ENCODE measurements around the gene ZNF142. TPM values are rescaled to one million over a fixed set of nuclear protein-coding genes. Genes with fewer than 3 reads are reported as not detected.

Gene ZNF142
- total and polyA plus RNA-seq, 9 of the 15 experiments (the other 6 are each of a cell fraction or from before 2014, with no cell fraction given): 0.50 to 26.1 (median 4.5) TPM

Small RNAs within 50 kb of the gene (small RNA-seq; reads per million reads assigned to genes)
- gene RNU6-136P: not detected

Other genes starting within 250 kb of the ZNF142 start
Only the 7 nearest of the 12 such genes appear.
- 5.7 and 8.5 TPM in 2 replicates for gene USP37, start 91.3 kb downstream of the ZNF142 start, total RNA-seq (2014; rRNA removed)
- 14.2 and 16.5 TPM in 2 replicates for gene USP37, start 91.3 kb downstream of the ZNF142 start, total RNA-seq (2014; rRNA removed; fragmentation: Illumina TruSeq; extraction: Trizol)
- 12.6 and 14.1 TPM in 2 replicates for gene USP37, start 91.3 kb downstream of the ZNF142 start, total RNA-seq (2015; rRNA removed; fragmentation: Illumina TruSeq; extraction: Trizol)
- gene USP37, start 91.3 kb downstream of the ZNF142 start, total RNA-seq (2021): 12.8 and 15.0 TPM in 2 replicates
- gene USP37, start 91.3 kb downstream of the ZNF142 start, polyA plus RNA-seq (2011; rRNA removed): 7.2 and 9.0 TPM in 2 replicates
- 6.0 and 6.9 TPM in 2 replicates for gene USP37, start 91.3 kb downstream of the ZNF142 start, polyA plus RNA-seq (2014; fragmentation: Illumina TruSeq; extraction: Trizol)
- gene USP37, start 91.3 kb downstream of the ZNF142 start, polyA plus RNA-seq (2014; fragmentation: Nextera tagmentation; extraction: Ambion mirVana): 1 to 10 TPM; 2.0 to 2.8 TPM
- 4.8 and 5.0 TPM in 2 replicates for gene USP37, start 91.3 kb downstream of the ZNF142 start, polyA plus RNA-seq (2014; rRNA removed)
- gene CNOT9, start 90.8 kb downstream of the ZNF142 start, total RNA-seq (2014; rRNA removed): 40.9 and 48.3 TPM in 2 replicates
- 47.7 and 51.1 TPM in 2 replicates for gene CNOT9, start 90.8 kb downstream of the ZNF142 start, total RNA-seq (2014; rRNA removed; fragmentation: Illumina TruSeq; extraction: Trizol)
- gene CNOT9, start 90.8 kb downstream of the ZNF142 start, total RNA-seq (2015; rRNA removed; fragmentation: Illumina TruSeq; extraction: Trizol): 48.4 and 50.8 TPM in 2 replicates
- gene CNOT9, start 90.8 kb downstream of the ZNF142 start, total RNA-seq (2021): 50.7 and 51.6 TPM in 2 replicates
- gene CNOT9, start 90.8 kb downstream of the ZNF142 start, polyA plus RNA-seq (2011; rRNA removed): 68.1 and 82.6 TPM in 2 replicates
- gene CNOT9, start 90.8 kb downstream of the ZNF142 start, polyA plus RNA-seq (2014; fragmentation: Illumina TruSeq; extraction: Trizol): 43.3 and 46.7 TPM in 2 replicates
- gene CNOT9, start 90.8 kb downstream of the ZNF142 start, polyA plus RNA-seq (2014; fragmentation: Nextera tagmentation; extraction: Ambion mirVana): 10 to 100 TPM; 19.0 to 27.4 TPM
- gene CNOT9, start 90.8 kb downstream of the ZNF142 start, polyA plus RNA-seq (2014; rRNA removed): 33.4 and 42.8 TPM in 2 replicates
- gene PLCD4, start 51.7 kb downstream of the ZNF142 start, total RNA-seq (2014; rRNA removed): not detected in 2 replicates
- not detected in 2 replicates for gene PLCD4, start 51.7 kb downstream of the ZNF142 start, total RNA-seq (2014; rRNA removed; fragmentation: Illumina TruSeq; extraction: Trizol)
- gene PLCD4, start 51.7 kb downstream of the ZNF142 start, total RNA-seq (2015; rRNA removed; fragmentation: Illumina TruSeq; extraction: Trizol): not detected in 2 replicates
- not detected in 2 replicates for gene PLCD4, start 51.7 kb downstream of the ZNF142 start, total RNA-seq (2021)
- 0.01 TPM in 1 of 2 replicates, not detected in the other for gene PLCD4, start 51.7 kb downstream of the ZNF142 start, polyA plus RNA-seq (2011; rRNA removed)
- not detected in 2 replicates for gene PLCD4, start 51.7 kb downstream of the ZNF142 start, polyA plus RNA-seq (2014; fragmentation: Illumina TruSeq; extraction: Trizol)
- under 1 TPM; 0.13 to 0.38 TPM for gene PLCD4, start 51.7 kb downstream of the ZNF142 start, polyA plus RNA-seq (2014; fragmentation: Nextera tagmentation; extraction: Ambion mirVana)
- gene PLCD4, start 51.7 kb downstream of the ZNF142 start, polyA plus RNA-seq (2014; rRNA removed): not detected in 2 replicates
- 41.1 and 43.6 TPM in 2 replicates for gene BCS1L, start 60 bp upstream of the ZNF142 start, total RNA-seq (2014; rRNA removed)
- 33.9 and 37.6 TPM in 2 replicates for gene BCS1L, start 60 bp upstream of the ZNF142 start, total RNA-seq (2014; rRNA removed; fragmentation: Illumina TruSeq; extraction: Trizol)
- gene BCS1L, start 60 bp upstream of the ZNF142 start, total RNA-seq (2015; rRNA removed; fragmentation: Illumina TruSeq; extraction: Trizol): 43.8 and 46.9 TPM in 2 replicates
- gene BCS1L, start 60 bp upstream of the ZNF142 start, total RNA-seq (2021): 52.6 and 56.7 TPM in 2 replicates
- 55.1 and 56.7 TPM in 2 replicates for gene BCS1L, start 60 bp upstream of the ZNF142 start, polyA plus RNA-seq (2011; rRNA removed)
- 48.0 and 61.3 TPM in 2 replicates for gene BCS1L, start 60 bp upstream of the ZNF142 start, polyA plus RNA-seq (2014; fragmentation: Illumina TruSeq; extraction: Trizol)
- gene BCS1L, start 60 bp upstream of the ZNF142 start, polyA plus RNA-seq (2014; fragmentation: Nextera tagmentation; extraction: Ambion mirVana): 100 to 1,000 TPM in 1 of 2 experiments, 10 to 100 TPM in 1; 83.2 to 103 TPM
- 64.8 and 72.7 TPM in 2 replicates for gene BCS1L, start 60 bp upstream of the ZNF142 start, polyA plus RNA-seq (2014; rRNA removed)
- gene RNF25, start 12.4 kb upstream of the ZNF142 start, total RNA-seq (2014; rRNA removed): 17.0 and 30.0 TPM in 2 replicates
- 15.5 and 18.2 TPM in 2 replicates for gene RNF25, start 12.4 kb upstream of the ZNF142 start, total RNA-seq (2014; rRNA removed; fragmentation: Illumina TruSeq; extraction: Trizol)
- gene RNF25, start 12.4 kb upstream of the ZNF142 start, total RNA-seq (2015; rRNA removed; fragmentation: Illumina TruSeq; extraction: Trizol): 15.3 and 24.6 TPM in 2 replicates
- gene RNF25, start 12.4 kb upstream of the ZNF142 start, total RNA-seq (2021): 19.0 and 20.5 TPM in 2 replicates
- 45.9 and 49.8 TPM in 2 replicates for gene RNF25, start 12.4 kb upstream of the ZNF142 start, polyA plus RNA-seq (2011; rRNA removed)
- gene RNF25, start 12.4 kb upstream of the ZNF142 start, polyA plus RNA-seq (2014; fragmentation: Illumina TruSeq; extraction: Trizol): 19.7 and 30.1 TPM in 2 replicates
- gene RNF25, start 12.4 kb upstream of the ZNF142 start, polyA plus RNA-seq (2014; fragmentation: Nextera tagmentation; extraction: Ambion mirVana): 1 to 10 TPM; 2.3 to 10.0 TPM
- 26.5 and 26.6 TPM in 2 replicates for gene RNF25, start 12.4 kb upstream of the ZNF142 start, polyA plus RNA-seq (2014; rRNA removed)
- 3.8 and 5.2 TPM in 2 replicates for gene STK36, start 12.5 kb upstream of the ZNF142 start, total RNA-seq (2014; rRNA removed)
- 4.1 and 6.3 TPM in 2 replicates for gene STK36, start 12.5 kb upstream of the ZNF142 start, total RNA-seq (2014; rRNA removed; fragmentation: Illumina TruSeq; extraction: Trizol)
- 4.1 and 4.5 TPM in 2 replicates for gene STK36, start 12.5 kb upstream of the ZNF142 start, total RNA-seq (2015; rRNA removed; fragmentation: Illumina TruSeq; extraction: Trizol)
- gene STK36, start 12.5 kb upstream of the ZNF142 start, total RNA-seq (2021): 9.3 and 9.6 TPM in 2 replicates
- gene STK36, start 12.5 kb upstream of the ZNF142 start, polyA plus RNA-seq (2011; rRNA removed): 12.4 and 22.4 TPM in 2 replicates
- 6.5 and 9.6 TPM in 2 replicates for gene STK36, start 12.5 kb upstream of the ZNF142 start, polyA plus RNA-seq (2014; fragmentation: Illumina TruSeq; extraction: Trizol)
- gene STK36, start 12.5 kb upstream of the ZNF142 start, polyA plus RNA-seq (2014; fragmentation: Nextera tagmentation; extraction: Ambion mirVana): 1 to 10 TPM; 3.5 to 6.7 TPM
- 9.7 and 10.3 TPM in 2 replicates for gene STK36, start 12.5 kb upstream of the ZNF142 start, polyA plus RNA-seq (2014; rRNA removed)
- gene TTLL4, start 51.2 kb upstream of the ZNF142 start, total RNA-seq (2014; rRNA removed): 12.6 and 26.0 TPM in 2 replicates
- 19.6 and 21.5 TPM in 2 replicates for gene TTLL4, start 51.2 kb upstream of the ZNF142 start, total RNA-seq (2014; rRNA removed; fragmentation: Illumina TruSeq; extraction: Trizol)
- gene TTLL4, start 51.2 kb upstream of the ZNF142 start, total RNA-seq (2015; rRNA removed; fragmentation: Illumina TruSeq; extraction: Trizol): 19.9 and 20.2 TPM in 2 replicates
- gene TTLL4, start 51.2 kb upstream of the ZNF142 start, total RNA-seq (2021): 46.3 and 53.2 TPM in 2 replicates
- gene TTLL4, start 51.2 kb upstream of the ZNF142 start, polyA plus RNA-seq (2011; rRNA removed): 41.4 and 49.7 TPM in 2 replicates
- 56.8 and 67.5 TPM in 2 replicates for gene TTLL4, start 51.2 kb upstream of the ZNF142 start, polyA plus RNA-seq (2014; fragmentation: Illumina TruSeq; extraction: Trizol)
- gene TTLL4, start 51.2 kb upstream of the ZNF142 start, polyA plus RNA-seq (2014; fragmentation: Nextera tagmentation; extraction: Ambion mirVana): 10 to 100 TPM; 20.3 to 30.8 TPM
- gene TTLL4, start 51.2 kb upstream of the ZNF142 start, polyA plus RNA-seq (2014; rRNA removed): 24.5 and 35.3 TPM in 2 replicates

Measured in K562 (cell line).